B cell (primary cell): ENCODE measurements around the gene TTLL1. TPM values are rescaled to one million over a fixed set of nuclear protein-coding genes. Genes with fewer than 3 reads are reported as not detected.

Experiments
- ATAC-seq: fragments of 200-7000 bp; cut with Tn5 transposase; one replicate; pipeline ENCODE4 v1.10.0; 2021; ENCODE audit warnings: low read depth, mild to moderate bottlenecking, moderate number of reproducible peaks, moderate library complexity
- CTCF ChIA-PET: fragments of 350-600 bp; sonication (Branson Sonifier 250); formaldehyde crosslinking; loops from one replicate; lab custom pipeline; 2021; ENCODE audit warnings: antibody characterized with exemption, inconsistent platforms; lab: Charles Lee
- POLR2A ChIA-PET: fragments of 350-600 bp; sonication (Branson Sonifier 250); formaldehyde crosslinking; loops from one replicate; lab custom pipeline; 2021; ENCODE audit warnings: antibody characterized with exemption; lab: Charles Lee
- DNase-seq: peaks from one replicate; pipeline ENCODE4 v3.0.0; 2013
- H2AFZ ChIP-seq: 2 replicates; pipeline ENCODE4 v1.6.1; 2012; ENCODE audit warnings: mild to moderate bottlenecking, low read depth, low read length; ENCODE audit not compliant: insufficient read depth, poor library complexity, severe bottlenecking
- H3K27ac ChIP-seq, 2 donors: 1 replicate in 1 of 2; 2 replicates in 1 of 2; pipeline ENCODE4 v1.5.1; 2012 to 2013; ENCODE audit warnings: low read length in 2 of 2, mild to moderate bottlenecking in 2 of 2, moderate library complexity in 1 of 2
- H3K27me3 ChIP-seq, 4 experiments: fragments of 200-600 bp in 1 of 4; sonication (generic) in 1 of 4; replicated peaks in 1 of 4; 1 replicate in 2 of 4; 2 replicates in 2 of 4; pipeline versions ENCODE4 v1.6.1 to v1.7.0; 2013 to 2016; ENCODE audit warnings: low read length in 3 of 4, mild to moderate bottlenecking in 2 of 4, mixed read lengths in 1 of 4, moderate library complexity in 1 of 4; ENCODE audit not compliant: insufficient read depth in 4 of 4, control insufficient read depth in 3 of 4; ENCODE audit errors: control extremely low read depth in 1 of 4
- H3K36me3 ChIP-seq, 2 experiments: replicated peaks in 1 of 2; 1 replicate in 1 of 2; 2 replicates in 1 of 2; pipeline versions ENCODE4 v1.6.1 to v1.7.1; 2013; ENCODE audit warnings: low read length in 1 of 2; ENCODE audit not compliant: insufficient read depth in 2 of 2, control insufficient read depth in 1 of 2; ENCODE audit errors: control extremely low read depth in 1 of 2, extremely low read depth in 1 of 2
- H3K4me1 ChIP-seq, 2 donors: fragments of 200-600 bp in 1 of 2; sonication (generic) in 1 of 2; 1 replicate in 1 of 2; 2 replicates in 1 of 2; pipeline versions ENCODE4 v1.5.1 to v1.6.1; 2013 to 2017; ENCODE audit warnings: low read length in 2 of 2; ENCODE audit not compliant: control insufficient read depth in 2 of 2, insufficient read depth in 2 of 2
- H3K4me2 ChIP-seq: replicated peaks from 2 replicates; pipeline ENCODE3; 2012; ENCODE audit warnings: mild to moderate bottlenecking, low read depth, low read length; ENCODE audit not compliant: poor library complexity, severe bottlenecking
- H3K4me3 ChIP-seq, 5 experiments: fragments of 200-600 bp in 1 of 5; sonication (generic) in 1 of 5; 1 replicate in 3 of 5; 2 replicates in 2 of 5; pipeline versions ENCODE4 v1.5.1 to v1.7.0; 2011 to 2016; ENCODE audit warnings: low read length in 4 of 5, mild to moderate bottlenecking in 4 of 5, low read depth in 2 of 5, control low read depth in 1 of 5, moderate library complexity in 1 of 5; ENCODE audit not compliant: insufficient read depth in 1 of 5; ENCODE audit errors: control extremely low read depth in 1 of 5, extremely low read depth in 1 of 5
- H3K79me2 ChIP-seq: fragments of 200-600 bp; sonication (generic); one replicate; pipeline ENCODE4 v1.6.0; 2016; ENCODE audit warnings: low read length; ENCODE audit not compliant: control insufficient read depth, insufficient read depth
- H3K9ac ChIP-seq: fragments of 200-600 bp; sonication (generic); 2 replicates; pipeline ENCODE4 v1.6.1; 2017; ENCODE audit warnings: mild to moderate bottlenecking, low read length, moderate library complexity
- H3K9me3 ChIP-seq, 3 donors: one replicate each; pipeline versions ENCODE4 v1.6.1 to v1.7.1; 2013; ENCODE audit warnings: low read length in 2 of 3; ENCODE audit not compliant: control insufficient read depth in 2 of 3, insufficient read depth in 1 of 3; ENCODE audit errors: control extremely low read depth in 1 of 3
- H4K20me1 ChIP-seq: 2 replicates; pipeline ENCODE4 v1.6.0; 2012; ENCODE audit warnings: mild to moderate bottlenecking, low read length; ENCODE audit not compliant: insufficient read depth, control insufficient read depth, poor library complexity, severe bottlenecking
- H3K27ac Mint-ChIP-seq: one replicate; pipeline ENCODE4 v1.8.0; 2021; ENCODE audit warnings: mixed read lengths
- H3K27me3 Mint-ChIP-seq: one replicate; pipeline ENCODE4 v1.8.0; 2021; ENCODE audit warnings: mixed read lengths
- H3K4me1 Mint-ChIP-seq: one replicate; pipeline ENCODE4 v1.8.0; 2021; ENCODE audit warnings: mixed read lengths
- H3K4me3 Mint-ChIP-seq: one replicate; pipeline ENCODE4 v1.8.0; 2021; ENCODE audit warnings: mixed read lengths
- H3K9me3 Mint-ChIP-seq: one replicate; pipeline ENCODE4 v1.8.0; 2022; ENCODE audit warnings: mixed read lengths; ENCODE audit not compliant: insufficient read depth
- EZH2 ChIP-seq: IDR thresholded peaks from 2 replicates; pipeline ENCODE4 v1.6.1; 2012; ENCODE audit warnings: borderline replicate concordance, low read depth, mild to moderate bottlenecking, moderate library complexity, low read length; ENCODE audit not compliant: insufficient read depth, poor library complexity, severe bottlenecking
- WGBS: methylation state at CpG from one replicate; pipeline ENCODE4 v1.1.5; 2013; ENCODE audit warnings: missing lambda C conversion rate; ENCODE audit not compliant: insufficient coverage; 5-methylcytosine and 5-hydroxymethylcytosine counted together
- intact Hi-C: fragments of 100-400 bp; cut with micrococcal nuclease; formaldehyde crosslinking; loops from one replicate; pipeline ENCODE4 v1.10.0; 2022
- polyA minus RNA-seq: library from RNA; depleted of rRNA, polyadenylated mRNA; stranded (reverse); fragments of >200 nt; gene quantifications from 2 replicates; pipeline ENCODE4 v1.2.3, GENCODE V29; 2012
- polyA plus RNA-seq: library from polyadenylated mRNA; depleted of rRNA; stranded (reverse); fragments of >200 nt; gene quantifications from 2 replicates; pipeline ENCODE4 v1.2.3, GENCODE V29; 2012
- total RNA-seq, 2 donors: library from RNA; stranded (reverse); fragments of 120-200 nt in 1 of 2; gene quantifications; 1 replicate in 1 of 2; 2 replicates in 1 of 2; pipeline versions ENCODE4 v1.2.3 to v1.2.4, GENCODE V29; 2013 to 2022
- TF ChIP-seq, protein P1 (sequence below): fragments of 200-600 bp; IDR thresholded peaks from one replicate; pipeline ENCODE4 v1.8.0; 2022; ENCODE audit warnings: antibody characterized with exemption, mild to moderate bottlenecking

TTLL1 gene
- total RNA-seq = 2.1 and 3.0 TPM in 2 replicates
- total RNA-seq (2013) = 3.9 TPM
- polyA plus RNA-seq = 2.5 and 3.3 TPM in 2 replicates
- polyA minus RNA-seq = 2.3 and 4.1 TPM in 2 replicates

DNA sequence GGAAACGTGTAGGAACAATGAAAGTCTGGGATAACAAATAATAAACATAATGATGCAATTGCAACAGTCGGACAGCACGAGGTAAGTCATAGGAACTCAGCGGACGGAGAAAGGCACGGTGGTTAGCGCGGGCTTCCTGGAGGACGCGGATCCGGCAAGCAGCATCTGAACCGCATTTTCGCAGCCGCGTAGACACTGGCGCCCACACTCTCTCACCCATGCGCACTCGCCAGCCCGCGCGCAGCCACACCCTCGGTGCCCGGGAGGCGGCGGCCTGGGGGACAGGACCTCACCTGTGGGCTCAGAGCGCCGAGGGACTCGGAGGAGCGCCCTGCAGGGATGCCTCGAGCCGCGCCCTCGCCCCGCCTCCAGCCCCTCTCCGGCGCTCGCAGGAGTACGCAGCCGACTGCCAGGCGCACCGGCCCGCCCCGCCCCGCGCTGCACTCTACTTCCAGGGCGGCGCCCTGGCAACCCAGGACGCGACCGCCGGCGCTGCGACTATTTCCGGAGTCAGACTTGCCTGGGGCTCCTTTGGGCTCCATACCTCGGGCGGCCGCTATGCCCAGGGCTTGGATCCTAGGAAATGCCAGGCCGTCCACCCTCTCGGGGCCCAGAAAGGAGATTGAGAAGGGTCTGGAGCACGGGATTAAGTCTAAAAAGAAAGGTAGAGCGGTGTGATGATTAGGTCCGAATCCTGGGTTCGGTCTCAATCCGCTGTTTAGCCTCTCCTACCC, at the start of gene TTLL1:
TSS of gene TTLL1 (minus strand) at position 408 of the 734 bp plus-strand sequence. CDS start 13,805 bp downstream, outside the sequence.
- Mint-ChIP-seq H3K4me3 (peak within 1 kb of the TSS; percentile 93), H3K27ac (peak within 1 kb of the TSS; percentile 64), H3K9me3 (no peaks in the 10 kb centered on the region), H3K4me1 (peaks cover 18% of the 10 kb centered on the region), H3K27me3 (no peaks in the 10 kb centered on the region)
- no peaks in the 10 kb centered on the region for H3K79me2 ChIP-seq
- WGBS = 1% methylated on average over 56 of the region's 64 CpGs
- peak within 1 kb of the TSS; percentile 86 for H2AFZ ChIP-seq
- no peaks in the 10 kb centered on the region for H3K36me3 ChIP-seq
- ChIA-PET CTCF (no interaction called here), POLR2A (no interaction called here)
- H3K9ac ChIP-seq = peak within 1 kb of the TSS; percentile 74
- H3K4me2 ChIP-seq = peak within 1 kb of the TSS; percentile 75
- no peaks in the 10 kb centered on the region for H3K27me3 ChIP-seq
- DNase-seq (peak; percentile 87), ATAC-seq (peak; percentile 98)
- intact Hi-C loops = loop anchor here (2.0 kb wide), 2 partner anchors 22 to 74 kb away; partner anchors contain the start of genes BIK and PACSIN2
- TF ChIP-seq EZH2 = no peak
- TF ChIP-seq, protein P1, sequence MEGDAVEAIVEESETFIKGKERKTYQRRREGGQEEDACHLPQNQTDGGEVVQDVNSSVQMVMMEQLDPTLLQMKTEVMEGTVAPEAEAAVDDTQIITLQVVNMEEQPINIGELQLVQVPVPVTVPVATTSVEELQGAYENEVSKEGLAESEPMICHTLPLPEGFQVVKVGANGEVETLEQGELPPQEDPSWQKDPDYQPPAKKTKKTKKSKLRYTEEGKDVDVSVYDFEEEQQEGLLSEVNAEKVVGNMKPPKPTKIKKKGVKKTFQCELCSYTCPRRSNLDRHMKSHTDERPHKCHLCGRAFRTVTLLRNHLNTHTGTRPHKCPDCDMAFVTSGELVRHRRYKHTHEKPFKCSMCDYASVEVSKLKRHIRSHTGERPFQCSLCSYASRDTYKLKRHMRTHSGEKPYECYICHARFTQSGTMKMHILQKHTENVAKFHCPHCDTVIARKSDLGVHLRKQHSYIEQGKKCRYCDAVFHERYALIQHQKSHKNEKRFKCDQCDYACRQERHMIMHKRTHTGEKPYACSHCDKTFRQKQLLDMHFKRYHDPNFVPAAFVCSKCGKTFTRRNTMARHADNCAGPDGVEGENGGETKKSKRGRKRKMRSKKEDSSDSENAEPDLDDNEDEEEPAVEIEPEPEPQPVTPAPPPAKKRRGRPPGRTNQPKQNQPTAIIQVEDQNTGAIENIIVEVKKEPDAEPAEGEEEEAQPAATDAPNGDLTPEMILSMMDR = no peak
- no peaks in the 10 kb centered on the region for H4K20me1 ChIP-seq
- H3K4me3 ChIP-seq = peak within 1 kb of the TSS; percentile 58 to 78 (median 68)
- peak within 1 kb of the TSS in 1 of 2 donors; percentile 2 for H3K27ac ChIP-seq
- H3K9me3 ChIP-seq = no peaks in the 10 kb centered on the region
- H3K4me1 ChIP-seq = peaks cover 4 to 20% of the 10 kb centered on the region in 2 donors

DNA sequence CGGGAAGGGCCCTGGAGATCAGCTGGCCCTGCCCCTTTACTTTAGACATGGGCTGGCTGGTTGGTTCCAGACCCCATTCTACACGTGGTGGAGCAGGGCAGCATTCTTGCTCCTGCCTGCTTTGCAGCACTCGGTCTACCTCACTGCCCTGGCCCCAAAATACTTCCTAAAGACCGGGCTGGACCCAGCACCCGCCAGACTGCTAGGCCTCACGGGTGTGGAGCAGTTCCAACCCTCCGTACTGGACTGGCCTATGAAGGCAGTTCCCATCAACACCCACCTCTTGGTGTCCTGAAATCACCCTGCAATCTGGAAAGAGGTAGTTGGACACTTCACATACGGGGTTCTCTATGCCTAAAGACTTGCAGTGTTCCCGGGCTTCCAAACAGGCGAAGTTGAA, 47.6 kb upstream of the TTLL1 start:
- Histone ChIP-seq H3K27me3 (no peaks in the 10 kb centered on the region), H3K4me1 (peaks cover 0 to 12% of the 10 kb centered on the region in 2 donors), H3K9ac (no peak overlapping the region), H4K20me1 (peaks cover 17% of the 10 kb centered on the region), H3K27ac (no peak overlapping the region), H3K79me2 (peaks cover 12% of the 10 kb centered on the region), H3K9me3 (peaks cover 0 to 6% (median 0%) of the 10 kb centered on the region in 3 donors), H3K36me3 (peaks cover 9 to 35% of the 10 kb centered on the region in 2 experiments), H2AFZ (no peak overlapping the region), H3K4me3 (no peak overlapping the region), H3K4me2 (no peak overlapping the region)
- ChIA-PET CTCF (interaction anchor here (0.6 to 3.5 kb wide), 11 partner anchors 10 to 357 kb away, joined by 3 to 14 read pairs (median 5); partner anchors contain the start of genes BIK and TSPO), POLR2A (no interaction called here)
- DNase-seq = no peak
- H3K4me1 Mint-ChIP-seq = peaks cover 10% of the 10 kb centered on the region
- WGBS = 85% methylated on average over 7 of the region's 10 CpGs
- intact Hi-C loops = loop anchor here (2.0 to 10.0 kb wide), 2 partner anchors 26 to 272 kb away; partner anchors contain the start of gene BIK
- no peak overlapping the region for H3K4me3 Mint-ChIP-seq
- TF ChIP-seq, protein P1 = no peak
- TF ChIP-seq EZH2 = no peak
- no peak for ATAC-seq
- no peaks in the 10 kb centered on the region for H3K27me3 Mint-ChIP-seq
- no peak overlapping the region for H3K27ac Mint-ChIP-seq
- H3K9me3 Mint-ChIP-seq = no peaks in the 10 kb centered on the region
